Tibial artery (tissue), 4 donors: ENCODE measurements around the gene ZCCHC14.
"Not testable (repeated sequence)": the region's sequence is repeated elsewhere in the genome, so short reads cannot be mapped to it uniquely, and the experiment has no call there.

Experiments used
- DNase-seq, 2 donors: peaks; one replicate each; pipeline ENCODE4 v3.0.0-alpha.2; 2019
- H3K27ac ChIP-seq, 2 donors: fragments of 200-600 bp; sonication (generic) in 1 of 2; 1 replicate in 1 of 2; 2 replicates in 1 of 2; pipeline ENCODE4 v1.5.1; 2018 to 2019; ENCODE audit warnings: mild to moderate bottlenecking in 1 of 2
- H3K27me3 ChIP-seq, 2 donors: fragments of 200-600 bp; sonication (generic) in 1 of 2; one replicate each; pipeline versions ENCODE4 v1.5.1 to v1.6.0; 2016 to 2019
- H3K36me3 ChIP-seq, 3 donors: fragments of 200-600 bp; sonication (generic) in 2 of 3; one replicate each; pipeline ENCODE4 v1.5.1; 2016 to 2019; ENCODE audit warnings: mild to moderate bottlenecking in 2 of 3
- H3K4me1 ChIP-seq, 4 donors: fragments of 200-600 bp; sonication (generic) in 2 of 4; 1 replicate in 3 of 4; 2 replicates in 1 of 4; pipeline ENCODE4 v1.5.1; 2016 to 2019
- H3K4me3 ChIP-seq, 2 donors: fragments of 200-600 bp; sonication (generic) in 1 of 2; 1 replicate in 1 of 2; 2 replicates in 1 of 2; pipeline ENCODE4 v1.5.1; 2018 to 2019; ENCODE audit warnings: mild to moderate bottlenecking in 2 of 2
- H3K9me3 ChIP-seq, 3 donors: fragments of 200-600 bp; sonication (generic) in 1 of 3; one replicate each; pipeline ENCODE4 v1.5.1; 2016 to 2019
- CTCF ChIP-seq, 2 experiments: fragments of 200-600 bp in 1 of 2; fragments of 450-650 bp in 1 of 2; IDR thresholded peaks; one replicate each; pipeline ENCODE4 v1.5.1; 2017 to 2019; ENCODE audit warnings: antibody characterized with exemption in 2 of 2, mild to moderate bottlenecking in 1 of 2, moderate library complexity in 1 of 2
- intact Hi-C: fragments of 100-400 bp; cut with DNase I; formaldehyde crosslinking; loops from one replicate; pipeline ENCODE4 v1.15.0; 2023; ENCODE audit warnings: low total_unique reads

ZCCHC14 gene

DNA sequence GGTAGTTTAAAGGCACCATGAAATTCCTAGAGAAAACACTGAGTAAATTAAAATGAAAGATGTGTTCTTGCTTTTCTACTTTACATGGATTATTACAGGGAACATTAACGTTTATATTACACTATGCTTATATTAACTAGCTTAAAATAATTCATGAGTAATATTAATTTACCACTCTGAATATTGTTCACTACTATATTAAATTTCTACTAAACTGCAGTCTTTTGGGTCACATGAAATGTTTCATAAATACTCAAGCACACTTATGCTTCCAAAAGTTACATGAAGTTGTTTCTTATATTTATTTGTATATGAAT is 104.0 kb downstream of the ZCCHC14 start:
- H3K27ac ChIP-seq = peak overlapping the region; percentile 82 to 84
- no peaks in the 10 kb centered on the region for H3K36me3 ChIP-seq
- H3K9me3 ChIP-seq = no peaks in the 10 kb centered on the region
- intact Hi-C loops = loop anchor here (10.0 kb wide), 1 partner anchor 1834 kb away; no protein-coding TSS in a partner anchor
- DNase-seq = no peak
- peaks cover 0 to 39% (median 25%) of the 10 kb centered on the region in 4 donors for H3K4me1 ChIP-seq
- no peaks in the 10 kb centered on the region for H3K27me3 ChIP-seq
- no peak overlapping the region for H3K4me3 ChIP-seq
- no peak for TF ChIP-seq CTCF (IDR thresholded peaks at IDR 0.05)

DNA sequence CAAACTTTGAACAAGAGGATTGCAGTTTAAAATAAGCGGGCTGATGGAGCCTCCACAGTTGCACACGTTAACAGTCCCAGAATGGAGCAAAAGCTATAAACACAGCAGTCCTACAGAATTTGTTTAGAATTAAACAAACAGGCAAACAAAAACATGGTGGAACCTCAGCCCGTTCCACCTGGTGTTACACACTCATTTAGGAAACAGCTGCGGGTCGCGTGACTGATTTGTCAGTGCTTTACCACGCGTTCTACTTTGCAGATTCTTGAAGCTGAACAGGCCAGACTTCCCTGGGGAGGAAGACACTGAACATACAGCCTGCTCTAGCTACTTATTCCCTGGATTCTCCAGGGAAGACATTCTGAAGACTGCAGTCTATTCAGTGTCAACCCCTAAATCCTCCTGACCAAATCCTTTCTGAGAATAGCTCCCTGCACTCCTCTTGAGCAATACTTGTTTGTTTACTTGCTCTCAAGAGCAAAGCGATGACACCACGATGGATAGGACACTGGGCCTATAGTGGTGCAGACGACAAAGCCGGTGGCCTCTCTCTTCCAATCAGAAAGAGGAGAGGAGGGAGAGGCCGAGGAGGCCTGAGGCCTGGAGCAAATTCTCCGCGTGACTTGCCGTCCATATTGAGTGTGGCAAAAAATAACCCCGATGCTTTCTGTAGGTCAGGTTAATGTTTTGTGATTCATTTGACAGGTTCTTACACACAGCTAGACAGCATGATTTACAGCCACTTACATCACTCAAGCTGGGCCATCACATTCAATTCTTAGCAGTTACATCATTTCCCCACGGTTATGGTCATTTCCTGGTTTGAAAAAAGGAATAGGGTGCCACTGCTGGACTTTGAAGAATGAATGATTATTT is 104.6 kb downstream of the ZCCHC14 start:
- Histone ChIP-seq H3K27me3 (no peaks in the 10 kb centered on the region), H3K36me3 (no peaks in the 10 kb centered on the region), H3K4me3 (peak overlapping the region; percentile 12 to 19), H3K4me1 (peaks cover 0 to 34% (median 20%) of the 10 kb centered on the region in 4 donors), H3K9me3 (no peaks in the 10 kb centered on the region), H3K27ac (peak overlapping the region; percentile 82 to 84)
- TF ChIP-seq CTCF (IDR thresholded peaks at IDR 0.05) = no peak
- peak; percentile 96 to 98 for DNase-seq
- intact Hi-C loops = loop anchor here (10.0 kb wide), 1 partner anchor 1833 kb away; no protein-coding TSS in a partner anchor

GRCh38 chr16:87384875-87385167 is 108.0 kb downstream of the ZCCHC14 start:
- H3K9me3 ChIP-seq, H3K36me3 ChIP-seq, DNase-seq, H3K27me3 ChIP-seq: not testable (repeated sequence)
- intact Hi-C loops = loop anchor here (5.0 to 10.0 kb wide), 3 partner anchors 68 to 1830 kb away; partner anchors contain the start of gene C16orf95
- Histone ChIP-seq H3K4me1 (peaks cover 0 to 53% (median 43%) of the 10 kb centered on the region in 4 donors), H3K27ac (peak overlapping the region; percentile 87 to 97), H3K4me3 (peak overlapping the region; percentile 73 to 95)

- intact Hi-C loops = loop anchor here (5.0 to 10.0 kb wide), 3 partner anchors 67 to 1830 kb away; partner anchors contain the start of gene C16orf95
- no peak for TF ChIP-seq CTCF (IDR thresholded peaks at IDR 0.05)
- peak; percentile 40 to 78 for DNase-seq
Observed at GRCh38 chr16:87384162-87384874, 108.5 kb downstream of the ZCCHC14 start.

GRCh38 chr16:87383505-87384161 is 109.2 kb downstream of the ZCCHC14 start, which contains the start of gene FBXO31:
FBXO31 (minus strand) TSS chr16:87383776; CDS start chr16:87383744, 32 bp downstream.
- H3K27me3 ChIP-seq = no peaks in the 10 kb centered on the region
- TF ChIP-seq CTCF (IDR thresholded peaks at IDR 0.05) = no peak
- peak; percentile 75 to 91 for DNase-seq
- H3K4me1 ChIP-seq = peaks cover 0 to 60% (median 48%) of the 10 kb centered on the region in 4 donors
- intact Hi-C loops = loop anchor here (5.0 to 10.0 kb wide), 3 partner anchors 66 to 1829 kb away; partner anchors contain the start of gene C16orf95
- H3K27ac ChIP-seq = peak within 1 kb of the TSS; percentile 87 to 97
- no peaks in the 10 kb centered on the region for H3K9me3 ChIP-seq
- H3K36me3 ChIP-seq = no peaks in the 10 kb centered on the region
- H3K4me3 ChIP-seq = peak within 1 kb of the TSS; percentile 73 to 95

More at GRCh38 chr16:87384162-87384874, 108.5 kb downstream of the ZCCHC14 start:
- no peaks in the 10 kb centered on the region for H3K36me3 ChIP-seq
- peak overlapping the region; percentile 87 to 97 for H3K27ac ChIP-seq
- no peaks in the 10 kb centered on the region for H3K9me3 ChIP-seq
- peak overlapping the region; percentile 73 to 95 for H3K4me3 ChIP-seq
- peaks cover 0 to 58% (median 46%) of the 10 kb centered on the region in 4 donors for H3K4me1 ChIP-seq
- H3K27me3 ChIP-seq = no peaks in the 10 kb centered on the region
